Esophagus (tissue), 2 donors: ENCODE data around the gene ZYX. TPM values are rescaled to one million over a fixed set of nuclear protein-coding genes. Genes with fewer than 3 reads are reported as not detected.
"Not testable (repeated sequence)": the region's sequence is repeated elsewhere in the genome, so short reads cannot be mapped to it uniquely, and the experiment has no call there.

Experiments used
- H3K27ac ChIP-seq, 2 donors: one replicate each; pipeline ENCODE4 v1.5.1; 2013; ENCODE audit warnings: low read depth in 2 of 2, mild to moderate bottlenecking in 2 of 2, inconsistent platforms in 1 of 2, low read length in 1 of 2, moderate library complexity in 1 of 2
- H3K27me3 ChIP-seq, 2 donors: one replicate each; pipeline ENCODE4 v1.6.1; 2013; ENCODE audit warnings: low read length in 2 of 2, control low read depth in 1 of 2, mild to moderate bottlenecking in 1 of 2; ENCODE audit not compliant: insufficient read depth in 2 of 2, control insufficient read depth in 1 of 2
- H3K36me3 ChIP-seq, 2 donors: one replicate each; pipeline ENCODE4 v1.6.1; 2013; ENCODE audit warnings: low read length in 1 of 2; ENCODE audit not compliant: control insufficient read depth in 2 of 2, insufficient read depth in 2 of 2
- H3K4me1 ChIP-seq, 2 donors: one replicate each; pipeline ENCODE4 v1.6.1; 2013; ENCODE audit warnings: low read length in 1 of 2; ENCODE audit not compliant: control insufficient read depth in 2 of 2, insufficient read depth in 2 of 2
- H3K4me3 ChIP-seq, 2 donors: one replicate each; pipeline ENCODE4 v1.5.1; 2013; ENCODE audit warnings: low read length in 2 of 2, mild to moderate bottlenecking in 2 of 2, low read depth in 1 of 2, moderate library complexity in 1 of 2
- H3K9me3 ChIP-seq, 2 donors: one replicate each; pipeline ENCODE4 v1.6.1; 2013; ENCODE audit warnings: mild to moderate bottlenecking in 2 of 2, low read depth in 1 of 2, low read length in 1 of 2, moderate library complexity in 1 of 2; ENCODE audit not compliant: control insufficient read depth in 2 of 2, insufficient read depth in 1 of 2
- WGBS, 2 donors: extraction: QIAGEN DNeasy Blood & Tissue Kit; methylation state at CpG; one replicate each; pipeline ENCODE4 v1.1.7; 2013; 5-methylcytosine and 5-hydroxymethylcytosine counted together
- polyA plus RNA-seq, 2 donors: library from polyadenylated mRNA; stranded (reverse); fragments of 200-250 nt; gene quantifications; one replicate each; pipeline ENCODE4 v1.2.3, GENCODE V29; 2013
- donor health status: healthy with polysubstance abuse.
- donor health status: Bipolar disorder and iron deficiency.

Gene ZYX
- polyA plus RNA-seq, 2 donors: 62.7 to 92.3 TPM

GRCh38 chr7:143390773-143391317 is 9.7 kb downstream of the ZYX start:
- Histone ChIP-seq H3K36me3 (peaks cover 7 to 58% of the 10 kb centered on the region in 2 donors), H3K9me3 (no peaks in the 10 kb centered on the region), H3K27me3 (no peaks in the 10 kb centered on the region), H3K27ac (peak overlapping the region; percentile 74 to 90), H3K4me3 (no peak overlapping the region), H3K4me1 (peaks cover 4 to 22% of the 10 kb centered on the region in 2 donors)
- WGBS, 2 donors: 84 to 88% methylated on average over 9 of the region's 9 CpGs

DNA sequence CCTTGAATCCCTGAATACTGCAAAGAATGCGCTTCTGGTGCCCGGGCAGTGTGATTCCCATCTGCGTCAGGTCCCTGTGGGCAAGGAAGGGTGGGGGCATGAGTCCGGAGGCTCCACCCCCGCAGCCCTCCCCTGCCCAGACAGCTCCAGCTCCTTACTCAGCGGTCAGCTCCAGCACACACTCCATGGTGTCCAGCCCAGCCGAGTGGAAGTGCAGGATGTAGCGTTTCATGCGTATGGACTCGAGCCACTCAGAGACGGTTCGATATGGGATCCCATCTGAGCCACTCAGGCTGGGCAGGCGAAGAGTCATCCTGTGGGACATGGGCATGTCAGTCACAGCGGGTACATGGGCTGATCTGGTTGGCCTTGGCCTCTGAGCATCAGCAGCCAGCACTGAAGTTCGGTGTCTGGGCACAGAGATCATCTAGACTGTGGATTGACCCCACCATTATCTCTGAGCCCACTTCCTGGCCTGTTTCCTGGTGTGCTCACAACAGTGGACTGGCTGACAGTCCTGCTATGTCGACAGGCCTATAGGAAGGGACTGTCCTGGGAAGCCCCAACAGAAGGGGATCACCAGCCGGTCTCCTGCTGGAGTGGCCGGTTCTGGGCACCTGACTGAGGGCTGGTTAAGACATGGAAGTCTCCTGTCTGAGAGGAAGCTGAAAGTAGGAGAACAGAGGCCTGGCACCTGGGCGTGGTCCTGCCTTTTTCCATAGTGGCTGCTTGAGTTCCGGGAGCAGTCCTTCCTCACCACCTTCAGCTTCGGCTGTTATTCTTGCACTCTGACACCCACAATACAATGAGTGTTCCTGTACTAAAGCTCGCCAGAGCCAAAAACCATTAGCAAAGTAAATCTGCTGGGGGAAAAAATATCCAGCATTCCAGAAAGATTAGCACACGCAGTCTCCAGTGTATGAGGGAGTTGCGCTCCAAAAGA is 10.6 kb downstream of the ZYX start:
- H3K36me3 ChIP-seq: peaks cover 8 to 63% of the 10 kb centered on the region in 2 donors
- H3K27me3 ChIP-seq: no peaks in the 10 kb centered on the region
- H3K27ac ChIP-seq: peak overlapping the region; percentile 85 to 90
- H3K4me3 ChIP-seq: no peak overlapping the region
- 52 to 57% methylated on average over 24 of the region's 24 CpGs for WGBS, 2 donors
- H3K9me3 ChIP-seq: no peaks in the 10 kb centered on the region
- H3K4me1 ChIP-seq: peaks cover 0 to 16% of the 10 kb centered on the region in 2 donors

DNA sequence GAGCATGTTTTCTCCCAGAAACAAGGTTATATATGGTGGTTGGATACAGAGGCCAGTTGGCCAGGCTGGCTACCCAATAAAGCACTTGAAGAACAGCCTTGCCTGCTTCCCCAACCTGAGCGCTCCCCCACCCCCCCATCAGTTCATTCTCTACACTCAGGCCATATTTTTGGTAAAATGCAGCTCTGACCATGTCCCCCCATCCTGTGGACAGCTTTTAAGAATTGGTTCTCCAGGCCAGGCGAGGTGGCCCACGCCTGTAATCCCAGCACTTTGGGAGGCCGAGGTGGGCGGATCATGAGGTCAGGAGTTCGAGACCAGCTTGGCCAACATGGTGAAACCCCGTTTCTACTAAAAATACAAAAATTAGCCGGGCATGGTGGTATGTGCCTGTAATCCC is 11.3 kb downstream of the ZYX start:
- Histone ChIP-seq H3K4me1 (peaks cover 0 to 14% of the 10 kb centered on the region in 2 donors), H3K36me3 (peaks cover 10 to 68% of the 10 kb centered on the region in 2 donors), H3K27ac (peak overlapping the region; percentile 53 to 70)
- H3K9me3 ChIP-seq, H3K27me3 ChIP-seq, H3K4me3 ChIP-seq: not testable (repeated sequence)
- WGBS, 2 donors: 81 to 87% methylated on average over 8 of the region's 8 CpGs

DNA sequence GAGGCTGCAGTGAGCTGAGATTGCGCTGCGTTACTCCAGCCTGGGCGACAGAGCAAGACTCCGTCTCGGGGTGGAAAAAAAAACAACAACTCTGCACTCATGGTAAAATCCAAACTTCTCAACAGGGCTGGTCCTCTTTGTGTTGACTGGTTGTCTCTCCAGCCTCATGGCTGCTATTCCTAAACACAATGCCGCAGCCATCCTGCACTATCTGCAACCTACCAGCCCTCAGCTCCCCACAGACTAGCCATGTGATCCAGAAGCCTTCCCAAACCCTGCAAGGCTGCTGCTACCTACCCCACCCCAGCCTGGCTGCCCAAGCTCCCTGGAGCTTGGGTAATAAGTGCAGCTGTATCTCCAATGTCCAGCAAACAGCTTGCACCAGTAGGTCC is 11.7 kb downstream of the ZYX start:
- 94 to 95% methylated on average over 6 of the region's 6 CpGs for WGBS, 2 donors
- Histone ChIP-seq H3K27ac (peak overlapping the region in 1 of 2 donors; percentile 33), H3K4me1 (peaks cover 0 to 10% of the 10 kb centered on the region in 2 donors), H3K36me3 (peaks cover 13 to 69% of the 10 kb centered on the region in 2 donors), H3K4me3 (no peak overlapping the region), H3K27me3 (no peaks in the 10 kb centered on the region), H3K9me3 (no peaks in the 10 kb centered on the region)

- Histone ChIP-seq H3K4me1 (peaks cover 0 to 10% of the 10 kb centered on the region in 2 donors), H3K36me3 (peaks cover 14 to 71% of the 10 kb centered on the region in 2 donors), H3K9me3 (no peaks in the 10 kb centered on the region), H3K4me3 (no peak overlapping the region), H3K27ac (peak overlapping the region in 1 of 2 donors; percentile 33), H3K27me3 (no peaks in the 10 kb centered on the region)
- WGBS, 2 donors: 81 to 82% methylated on average over 14 of the region's 14 CpGs
Measured at GRCh38 chr7:143393267-143394041, 12.3 kb downstream of the ZYX start.

DNA sequence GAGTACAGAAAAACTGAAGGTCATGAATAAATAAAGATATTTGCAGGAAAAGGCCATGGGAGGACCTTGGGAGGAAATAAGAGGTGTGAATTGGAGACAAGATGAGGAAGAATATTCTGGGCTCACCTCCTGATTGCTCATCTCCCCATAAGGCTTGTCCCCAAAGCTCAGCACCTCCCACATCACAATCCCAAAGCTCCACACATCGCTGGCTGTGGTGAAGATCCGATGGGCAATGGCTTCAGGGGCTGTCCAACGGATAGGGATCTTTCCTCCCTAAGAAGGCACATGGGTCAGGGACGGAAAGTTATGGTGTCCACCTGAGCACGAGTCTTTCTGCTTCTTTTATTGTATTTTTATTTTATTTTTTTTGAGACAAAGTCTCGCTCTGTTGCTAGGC is 12.9 kb downstream of the ZYX start:
- Histone ChIP-seq H3K4me1 (peaks cover 0 to 10% of the 10 kb centered on the region in 2 donors), H3K36me3 (peaks cover 14 to 65% of the 10 kb centered on the region in 2 donors), H3K4me3 (no peak overlapping the region), H3K9me3 (no peaks in the 10 kb centered on the region), H3K27me3 (no peaks in the 10 kb centered on the region), H3K27ac (no peak overlapping the region)
- WGBS, 2 donors: 96 to 97% methylated on average over 6 of the region's 6 CpGs

DNA sequence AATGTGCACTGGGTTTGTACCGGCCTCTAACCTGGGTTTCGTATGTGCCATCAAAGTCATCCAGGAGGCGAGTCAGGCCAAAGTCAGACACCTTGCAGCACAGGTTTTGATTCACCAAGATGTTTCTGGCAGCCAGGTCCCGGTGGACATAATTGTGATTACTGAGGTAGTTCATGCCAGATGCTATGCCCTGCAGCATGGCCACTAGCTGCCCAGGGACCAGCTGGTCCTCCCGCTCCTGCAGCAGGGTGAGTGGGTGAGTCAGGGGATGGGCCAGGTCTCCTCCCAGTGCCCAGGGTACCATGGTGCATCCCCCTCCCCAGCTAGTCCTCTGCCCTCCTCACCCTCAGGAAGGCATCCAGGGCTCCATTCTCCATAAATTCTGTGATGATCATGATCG is 13.6 kb downstream of the ZYX start:
- Histone ChIP-seq H3K36me3 (peaks cover 17 to 66% of the 10 kb centered on the region in 2 donors), H3K4me1 (peaks cover 0 to 10% of the 10 kb centered on the region in 2 donors)

GRCh38 chr7:143395187-143396149 is 14.3 kb downstream of the ZYX start:
- Histone ChIP-seq H3K27ac (no peak overlapping the region), H3K4me3 (no peak overlapping the region), H3K27me3 (no peaks in the 10 kb centered on the region), H3K4me1 (peaks cover 0 to 10% of the 10 kb centered on the region in 2 donors), H3K36me3 (peaks cover 18 to 63% of the 10 kb centered on the region in 2 donors), H3K9me3 (no peaks in the 10 kb centered on the region)
- WGBS, 2 donors: 68 to 70% methylated on average over 21 of the region's 21 CpGs

More for the DNA sequence above, 13.6 kb downstream of the ZYX start:
- no peaks in the 10 kb centered on the region for H3K27me3 ChIP-seq
- no peak overlapping the region for H3K4me3 ChIP-seq
- 77 to 83% methylated on average over 6 of the region's 6 CpGs for WGBS, 2 donors
- H3K27ac ChIP-seq: no peak overlapping the region
- no peaks in the 10 kb centered on the region for H3K9me3 ChIP-seq
